Activated CD8-positive, alpha-beta memory T cell treated with anti-CD3 and anti-CD28 coated beads, Interleukin-2, amount 50 U/mL, for 1 hour (primary cell): ENCODE measurements around the gene NKAPL.

ENCODE experiments used
- DNase-seq: peaks from one replicate; pipeline ENCODE4 v3.0.0-alpha.2; 2020; ENCODE audit errors: extremely low read depth

NKAPL gene

DNA sequence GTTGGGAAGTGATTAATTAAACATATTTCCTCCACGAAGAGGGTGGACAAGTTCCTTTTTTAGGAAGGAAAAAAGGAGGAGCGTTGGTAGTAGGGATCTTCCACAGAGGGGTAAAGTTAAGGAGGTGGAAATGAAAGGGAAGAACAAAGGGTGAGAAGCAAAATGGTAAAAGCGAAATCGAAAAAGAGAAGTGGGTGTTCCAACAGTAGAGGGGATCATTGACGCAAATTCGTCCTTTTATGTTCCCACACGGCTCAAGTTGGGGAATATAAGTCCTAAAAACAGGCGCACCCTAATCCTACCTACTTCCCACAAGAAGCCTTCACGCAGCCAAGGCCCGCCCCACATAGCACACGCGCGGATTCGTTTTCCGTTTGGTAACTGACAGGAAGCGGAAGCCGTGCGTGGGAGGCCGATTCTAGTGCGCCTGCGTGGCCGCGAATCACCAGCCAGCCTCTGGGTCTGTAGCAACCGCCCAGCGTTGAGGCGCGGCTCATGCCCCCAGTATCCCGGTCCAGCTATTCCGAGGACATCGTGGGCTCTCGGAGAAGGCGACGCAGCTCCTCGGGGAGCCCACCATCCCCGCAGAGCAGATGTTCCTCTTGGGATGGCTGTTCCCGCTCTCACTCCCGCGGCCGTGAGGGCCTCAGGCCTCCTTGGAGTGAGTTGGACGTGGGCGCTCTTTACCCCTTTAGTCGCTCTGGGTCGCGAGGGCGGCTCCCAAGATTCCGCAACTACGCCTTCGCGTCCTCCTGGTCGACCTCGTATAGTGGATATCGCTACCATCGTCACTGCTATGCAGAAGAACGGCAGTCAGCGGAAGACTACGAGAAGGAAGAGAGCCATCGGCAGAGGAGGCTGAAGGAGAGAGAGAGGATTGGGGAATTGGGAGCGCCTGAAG, at the start of gene NKAPL:
TSS of gene NKAPL (plus strand) at position 421 of the 901 bp plus-strand sequence. CDS start at position 496, 75 bp downstream.
- DNase-seq, result no peak

DNA sequence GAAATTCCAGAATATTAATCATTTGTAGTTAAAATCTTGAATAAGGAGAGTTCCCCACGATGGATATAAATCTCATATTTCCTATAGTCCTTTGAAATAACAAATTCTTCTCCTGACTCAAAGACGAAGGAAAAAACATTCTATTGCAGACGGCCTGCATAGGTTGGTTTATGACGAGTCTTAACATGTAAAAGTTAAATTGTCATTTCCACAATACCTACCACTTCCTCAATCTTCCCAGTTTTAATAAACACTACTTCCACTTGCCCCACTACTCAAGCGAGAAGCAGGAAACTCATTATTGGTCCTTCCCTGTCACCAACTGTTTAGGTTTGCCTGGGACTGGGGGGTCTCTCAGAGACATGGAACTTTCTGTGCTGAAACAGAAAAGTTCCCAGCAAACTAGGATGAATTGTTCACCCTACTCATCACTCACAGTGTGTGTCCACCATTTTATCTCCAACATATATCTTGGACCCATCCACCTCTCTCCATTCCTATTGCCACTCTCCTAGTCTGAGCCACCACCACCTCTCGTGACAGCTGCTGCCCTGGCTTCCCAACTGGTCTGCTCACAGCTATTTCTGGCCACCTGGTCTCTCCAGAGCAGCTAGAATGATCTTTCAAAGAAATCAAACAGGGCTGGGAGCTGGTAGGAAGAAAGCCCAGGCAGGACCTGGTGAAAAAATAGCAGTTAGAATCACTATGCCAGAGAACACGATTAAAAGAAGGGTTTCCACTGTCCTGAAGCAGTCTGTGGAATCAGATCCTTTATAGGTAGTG, 49.2 kb upstream of the NKAPL start:
- no peak for DNase-seq

DNA sequence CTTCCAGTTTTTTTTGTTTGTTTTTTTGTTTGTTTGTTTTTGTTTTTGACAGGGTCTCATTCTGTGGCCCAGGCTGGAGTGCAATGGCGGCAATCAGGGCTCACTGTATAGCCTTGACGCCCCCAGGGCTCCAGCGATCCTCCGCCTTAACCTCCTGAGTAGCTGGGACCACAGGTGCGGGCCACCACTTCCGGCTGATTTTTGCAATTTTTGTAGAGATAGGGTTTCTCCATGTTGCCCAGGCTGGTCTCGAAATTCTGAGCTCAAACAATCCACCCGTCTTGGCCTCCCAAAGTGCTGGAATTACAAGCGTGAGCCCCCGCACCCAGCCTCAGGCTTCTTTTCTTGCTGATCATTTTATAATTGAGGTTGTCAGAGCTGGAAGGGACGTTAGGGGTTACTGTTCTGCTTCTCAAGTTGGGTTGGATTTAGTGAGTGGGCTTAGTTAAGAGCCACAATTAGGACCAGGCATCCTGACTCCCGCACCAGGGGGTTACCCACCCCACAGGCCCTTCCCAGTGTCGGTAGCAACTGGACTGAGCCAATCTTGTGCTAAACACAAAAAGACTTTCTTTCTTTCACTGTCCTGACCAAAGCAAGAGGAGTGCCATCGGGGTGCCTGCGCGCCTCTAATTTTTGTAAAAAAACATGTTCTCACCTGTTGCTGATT, 47.1 kb upstream of the NKAPL start:
- DNase-seq, result no peak

DNA sequence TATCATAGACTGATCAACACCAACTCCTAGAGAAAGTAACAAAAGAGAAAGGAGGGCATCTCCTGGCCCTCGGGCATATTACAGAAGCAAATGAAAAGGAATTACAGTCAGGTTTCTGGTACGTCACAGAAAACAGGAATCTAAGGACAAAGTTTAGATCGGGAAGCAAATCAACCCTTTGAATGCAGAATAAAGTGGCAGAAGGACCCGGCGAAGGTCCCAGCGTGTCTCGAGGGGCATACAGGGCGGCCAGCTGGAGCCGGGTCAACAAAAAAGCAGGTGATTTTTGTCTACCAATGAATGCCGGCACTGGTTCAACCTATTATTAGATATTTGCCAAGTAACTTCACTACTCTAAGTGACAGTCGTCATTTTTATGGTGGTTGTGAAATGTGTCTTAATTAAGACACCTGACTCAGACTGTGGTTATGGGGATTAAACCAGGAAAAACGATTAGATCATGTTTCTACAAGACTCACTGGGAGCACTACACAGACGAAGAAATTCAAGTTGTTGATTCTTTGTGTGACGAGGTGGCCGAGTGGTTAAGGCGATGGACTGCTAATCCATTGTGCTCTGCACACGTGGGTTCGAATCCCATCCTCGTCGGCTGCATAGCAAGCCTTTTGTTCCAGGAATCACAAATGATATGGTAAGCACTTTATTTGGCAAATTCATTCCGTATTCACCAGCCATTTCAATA, 46.4 kb upstream of the NKAPL start:
- no peak for DNase-seq

DNA sequence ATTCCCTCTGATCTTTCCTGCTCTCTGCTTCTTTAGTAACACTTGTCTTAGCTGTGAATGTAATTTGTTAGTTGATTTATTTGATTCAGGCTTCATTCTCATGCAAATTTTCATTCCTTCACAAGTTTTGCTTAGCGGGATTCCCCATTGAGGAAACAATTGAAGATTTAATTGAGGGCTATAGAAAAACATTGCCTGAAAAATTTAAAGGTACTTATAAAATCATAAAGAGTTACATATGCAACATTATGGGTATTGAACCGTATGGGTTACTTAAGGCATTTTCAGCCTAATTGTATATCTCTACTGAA, 45.9 kb upstream of the NKAPL start:
- no peak for DNase-seq

DNA sequence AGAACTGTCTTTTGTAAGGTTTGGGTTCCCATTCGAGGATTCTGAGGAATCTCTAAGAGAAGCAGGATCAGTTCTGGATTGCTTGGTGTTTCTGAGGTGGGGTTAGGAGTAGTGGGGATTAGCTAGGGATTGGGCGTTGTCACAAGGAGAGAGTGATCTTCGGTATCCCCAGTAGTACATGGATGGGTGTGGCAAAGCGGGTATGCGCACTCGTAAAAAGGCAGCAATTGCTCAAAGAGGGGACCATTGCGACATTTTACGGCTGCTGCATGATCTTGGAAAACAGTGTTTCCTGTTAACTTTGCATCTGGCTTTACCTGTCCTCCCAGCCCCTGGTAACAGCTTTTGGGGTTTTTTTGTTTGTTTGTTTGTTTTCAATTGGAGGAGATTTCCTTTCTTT, 43.7 kb upstream of the NKAPL start:
- no peak for DNase-seq

DNA sequence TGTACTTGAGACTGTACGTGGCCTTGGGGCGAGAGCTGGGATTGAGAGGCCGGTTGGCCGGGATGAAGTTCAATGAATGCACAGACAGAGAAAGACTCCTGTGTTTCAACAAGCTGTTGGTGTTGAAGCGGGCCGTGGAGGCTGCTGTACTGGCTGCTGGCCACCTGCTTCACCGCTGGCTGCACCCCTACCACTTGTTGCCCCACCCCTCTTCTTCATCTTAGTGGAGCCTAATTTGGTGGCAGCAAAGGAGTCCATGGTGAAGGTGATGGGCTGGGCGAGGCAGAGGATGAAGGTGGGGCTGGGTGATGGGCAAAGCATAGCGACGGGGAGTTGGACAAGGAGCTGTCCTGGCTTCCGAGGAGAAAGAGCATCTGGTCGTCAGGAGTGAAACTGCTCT, 41.2 kb upstream of the NKAPL start:
- DNase-seq, result no peak

DNA sequence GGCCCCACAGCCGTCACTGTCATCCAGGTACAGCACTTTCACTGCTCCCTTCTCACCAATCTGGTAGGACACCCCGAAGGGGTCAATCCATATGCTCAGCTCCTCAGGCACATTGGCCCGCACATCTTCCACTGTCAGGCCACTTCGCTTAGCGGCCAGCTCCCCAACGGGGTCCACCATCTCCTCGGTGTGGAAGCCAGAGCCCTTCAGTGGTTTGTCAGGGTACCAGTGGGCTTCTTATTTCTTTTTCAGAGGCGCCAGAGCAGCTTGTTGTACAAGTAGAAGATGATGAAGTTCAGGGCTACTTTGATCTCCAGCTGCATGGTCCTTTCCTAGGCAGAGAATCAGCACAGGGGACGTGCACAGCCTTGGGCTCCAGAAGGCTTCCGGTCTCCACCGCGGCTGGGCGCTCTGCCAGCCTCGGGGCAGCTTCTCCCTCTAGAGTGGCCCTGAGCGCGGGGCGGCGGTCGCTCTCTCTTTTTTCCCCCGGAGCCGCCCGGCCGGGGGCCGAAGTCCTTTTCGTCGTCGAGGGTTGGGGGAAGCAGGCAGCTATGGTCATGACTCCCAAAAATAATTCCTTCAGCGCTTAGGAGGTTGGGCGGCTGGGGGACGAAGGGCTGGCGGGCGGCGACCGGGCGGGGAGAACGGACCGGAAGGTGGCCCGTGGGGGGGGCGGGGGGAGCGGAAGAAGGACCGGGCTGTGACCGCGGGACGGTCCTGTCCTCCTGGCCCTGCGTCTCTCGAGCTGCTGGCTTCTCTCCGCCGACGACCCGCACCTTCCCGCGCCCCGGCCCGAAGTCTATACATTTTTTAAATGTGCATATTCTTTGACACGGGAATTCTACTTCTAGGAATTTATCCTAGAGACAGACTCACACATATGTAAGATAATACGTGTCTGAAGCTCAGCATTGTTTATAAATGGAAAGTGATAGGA, 40.5 kb upstream of the NKAPL start:
- no peak for DNase-seq

DNA sequence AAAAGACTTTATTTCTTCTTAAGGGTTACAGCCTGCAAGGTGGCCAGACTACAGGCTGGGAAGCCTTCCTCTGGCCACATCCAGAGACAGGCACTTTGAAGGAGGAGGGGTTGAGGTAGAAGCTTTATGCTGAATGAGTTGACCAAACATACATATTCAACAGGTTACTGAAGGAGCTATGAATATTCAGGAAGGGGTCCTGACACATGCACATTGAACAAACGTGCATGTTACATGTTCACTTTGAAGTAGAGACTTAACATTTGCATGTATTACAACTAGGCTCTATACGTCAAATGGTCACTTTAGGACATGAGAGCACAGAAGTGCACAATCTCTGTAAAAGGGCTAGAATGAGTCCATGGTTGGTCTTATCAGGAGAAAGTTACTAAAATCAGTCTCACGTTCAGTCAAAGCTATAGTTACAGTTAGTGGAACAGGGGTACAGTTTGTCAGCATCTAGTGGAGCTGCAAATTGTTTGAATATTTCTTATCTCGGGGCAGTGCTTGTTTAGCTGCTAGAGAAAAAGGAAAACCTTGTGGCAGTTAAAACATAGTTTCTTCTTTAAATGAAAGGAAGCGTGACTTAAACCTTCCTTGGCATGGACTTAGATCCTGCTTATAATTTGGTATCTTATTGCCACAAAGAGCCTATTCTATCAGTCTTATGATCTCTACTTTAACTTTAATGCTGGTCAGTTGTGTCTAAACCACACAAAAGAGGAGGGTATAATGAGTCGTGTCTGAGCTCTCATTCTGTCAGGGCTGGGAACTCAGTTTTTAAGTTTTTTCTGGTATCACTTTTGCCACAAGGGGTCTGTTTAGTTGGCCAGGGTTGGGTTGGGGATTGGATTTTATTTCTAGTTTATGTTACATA, 38.6 kb upstream of the NKAPL start:
- no peak for DNase-seq

DNA sequence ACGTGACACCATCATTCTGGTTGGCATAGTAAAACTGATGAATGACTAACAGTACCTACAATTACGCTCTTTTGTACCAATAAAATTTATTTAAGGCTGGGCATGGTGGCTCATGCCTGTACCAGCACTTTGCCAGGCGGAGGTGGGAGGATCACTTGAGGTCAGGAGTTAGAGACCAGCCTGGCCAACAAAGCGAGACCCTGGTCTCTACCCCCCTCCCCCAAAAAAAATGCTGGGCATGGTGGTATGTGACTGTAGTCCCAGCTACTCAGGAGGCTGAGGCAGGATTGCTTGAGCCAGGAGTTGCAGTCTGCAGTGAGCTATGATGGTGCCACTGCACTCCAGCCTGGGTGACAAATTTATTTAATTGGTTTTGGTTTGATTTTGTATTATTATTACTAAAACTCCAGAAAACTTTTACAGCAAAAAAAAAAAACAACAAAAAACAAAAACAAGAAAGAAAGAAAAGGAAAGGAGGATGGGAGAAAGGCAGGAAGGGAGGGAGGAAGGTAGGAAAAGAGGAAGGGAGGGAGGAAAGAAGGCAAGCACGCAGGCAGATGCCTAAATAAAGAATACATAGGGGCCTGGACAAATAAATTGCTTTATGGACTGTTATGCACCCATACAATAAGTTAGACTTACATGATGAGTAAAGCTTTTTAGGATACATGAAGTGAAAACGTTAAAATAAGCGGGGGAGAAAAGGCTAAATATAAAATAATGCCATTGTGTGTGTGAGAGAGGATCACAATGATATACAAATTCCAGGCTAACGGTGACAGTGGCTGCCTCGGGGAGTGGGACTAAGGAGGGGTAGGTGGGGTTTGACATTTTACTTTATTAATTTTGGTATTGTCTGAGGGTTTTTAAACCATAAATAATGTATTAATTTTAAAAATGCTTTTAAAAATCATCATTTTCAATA, 34.7 kb upstream of the NKAPL start:
- no peak for DNase-seq

DNA sequence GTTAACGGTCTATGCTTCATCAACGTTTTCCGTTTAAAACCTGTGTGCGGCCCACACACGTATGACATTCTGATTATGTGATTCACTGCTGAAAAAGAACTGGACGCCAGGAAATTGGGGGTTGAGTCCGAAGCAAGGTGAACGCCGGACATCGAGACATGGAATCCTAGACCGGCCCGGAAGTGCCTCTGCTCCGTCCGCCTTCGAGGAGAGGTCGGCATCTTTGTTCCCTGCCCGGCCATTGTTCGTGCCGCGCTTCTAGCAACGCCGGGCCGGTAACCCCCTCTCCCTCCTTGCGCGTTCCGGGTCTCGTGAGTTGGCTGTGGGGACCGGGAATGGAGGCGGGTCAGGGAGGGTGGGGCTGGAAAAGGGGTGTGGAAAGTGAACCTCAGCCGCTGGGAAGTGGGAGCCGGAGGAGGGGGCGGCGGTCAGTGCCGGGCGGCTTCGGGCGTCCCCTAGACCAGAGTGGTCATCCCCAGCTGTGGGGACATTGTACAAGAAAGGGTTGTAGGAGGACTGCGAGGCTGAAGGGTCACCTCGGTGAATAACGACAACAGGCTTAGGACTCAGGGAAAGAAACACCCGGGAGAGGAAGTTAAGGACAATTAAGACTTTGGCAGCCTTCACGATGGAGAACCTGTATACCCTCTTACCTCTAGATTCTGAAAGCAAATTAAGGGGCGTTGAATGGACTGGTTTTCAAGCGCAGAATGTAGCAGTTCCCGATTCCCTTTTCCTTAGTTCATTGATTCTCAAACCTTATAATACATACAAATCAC, 33.9 kb upstream of the NKAPL start, which contains the start of gene ZSCAN9:
TSS of gene ZSCAN9 (plus strand) at position 220 of the 779 bp plus-strand sequence. CDS start 1,810 bp downstream, outside the sequence.
- no peak for DNase-seq

DNA sequence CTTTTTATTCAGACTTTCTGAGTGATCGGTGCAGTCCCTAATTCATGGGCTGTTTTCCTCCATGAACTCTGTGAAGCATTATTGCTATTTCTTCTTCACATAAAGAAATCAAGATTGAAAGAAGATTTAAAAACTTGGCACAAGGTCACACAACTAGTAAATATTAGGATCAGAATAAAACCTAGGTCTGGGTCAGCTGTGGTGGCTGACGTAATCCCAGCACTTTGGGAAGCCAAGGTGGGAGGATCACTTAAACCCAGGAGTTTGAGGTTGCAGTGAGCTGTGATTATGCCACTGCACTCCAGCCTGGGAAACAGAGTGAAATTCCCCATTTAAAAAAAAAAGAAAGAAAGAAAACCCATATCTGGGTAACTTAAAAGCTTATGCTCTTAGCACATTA, 32.6 kb upstream of the NKAPL start:
- DNase-seq, result no peak

DNA sequence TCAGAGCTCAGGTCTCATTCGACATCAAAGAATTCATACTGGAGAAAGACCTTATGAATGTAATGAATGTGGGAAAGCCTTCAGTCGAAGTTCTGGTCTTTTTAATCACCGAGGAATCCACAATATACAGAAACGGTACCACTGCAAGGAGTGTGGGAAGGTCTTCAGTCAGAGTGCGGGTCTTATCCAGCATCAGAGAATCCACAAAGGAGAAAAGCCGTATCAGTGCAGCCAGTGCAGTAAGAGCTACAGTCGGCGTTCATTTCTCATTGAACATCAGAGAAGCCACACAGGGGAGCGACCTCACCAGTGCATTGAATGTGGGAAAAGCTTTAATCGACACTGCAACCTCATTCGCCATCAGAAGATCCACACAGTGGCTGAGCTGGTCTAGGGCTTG, 26.3 kb upstream of the NKAPL start:
- no peak for DNase-seq

DNA sequence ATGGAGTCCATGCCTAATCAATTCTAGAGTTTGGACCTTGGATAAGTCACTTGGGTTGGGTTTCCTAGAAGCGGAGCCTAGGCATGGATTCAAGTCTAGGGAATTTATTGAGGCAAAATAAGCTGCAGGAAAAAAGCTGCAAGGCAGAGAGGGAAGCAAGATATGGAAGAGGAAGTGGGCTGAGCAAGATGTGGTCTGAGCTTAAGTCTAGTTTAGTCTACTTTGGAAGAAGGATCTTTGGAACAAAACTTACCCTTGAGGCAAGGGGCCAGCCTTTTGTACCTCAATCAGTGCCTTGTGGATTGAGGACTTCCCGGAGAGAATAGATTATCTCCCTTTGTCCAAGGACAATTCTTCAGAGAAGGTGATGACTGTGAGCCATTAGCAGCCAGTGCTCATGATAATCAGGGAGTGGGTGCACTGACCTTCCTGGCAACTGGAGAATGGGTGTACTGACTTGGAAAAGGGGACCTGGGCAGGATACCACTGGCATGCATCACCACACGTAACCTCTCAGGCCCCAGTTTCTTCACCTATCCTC, 23.1 kb upstream of the NKAPL start:
- DNase-seq, result no peak

DNA sequence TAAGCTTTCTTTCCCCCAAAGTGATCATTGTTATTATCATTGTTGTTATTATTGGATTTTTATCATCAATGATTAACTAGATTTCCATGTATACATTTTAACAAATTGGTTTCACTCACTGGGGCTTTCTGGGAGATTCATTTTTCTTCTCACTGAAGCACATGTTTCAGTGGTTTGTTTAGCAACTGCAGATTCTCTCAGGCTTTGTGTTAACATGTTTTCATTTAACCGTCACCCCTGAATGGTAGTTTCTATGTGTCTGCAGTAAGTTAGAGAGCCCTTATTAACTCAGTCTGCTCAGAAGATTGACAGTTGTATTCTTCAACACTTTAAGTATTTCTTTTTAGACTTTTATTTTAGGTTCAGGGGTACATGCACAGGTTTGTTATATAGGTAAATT, 19.5 kb upstream of the NKAPL start:
- no peak for DNase-seq

DNA sequence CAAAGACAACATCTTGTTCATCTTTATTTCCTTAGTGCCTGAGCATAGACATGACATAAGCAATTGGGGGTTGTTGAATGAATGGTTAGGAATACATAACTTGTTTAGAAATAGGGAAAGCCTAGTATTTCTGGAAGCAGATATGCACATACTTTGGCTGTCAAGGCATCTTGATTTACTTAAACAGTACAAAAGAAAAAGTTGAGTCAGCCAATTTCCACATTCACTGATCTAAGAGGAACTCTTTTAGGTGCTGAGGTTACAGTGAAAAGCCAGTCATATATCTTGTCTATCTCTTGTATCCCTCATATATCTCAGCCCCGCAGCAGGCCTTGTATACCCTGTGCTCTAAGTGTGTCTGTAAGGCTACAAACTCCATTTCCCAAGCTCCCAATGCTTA, 18.6 kb upstream of the NKAPL start:
- DNase-seq, result no peak

DNA sequence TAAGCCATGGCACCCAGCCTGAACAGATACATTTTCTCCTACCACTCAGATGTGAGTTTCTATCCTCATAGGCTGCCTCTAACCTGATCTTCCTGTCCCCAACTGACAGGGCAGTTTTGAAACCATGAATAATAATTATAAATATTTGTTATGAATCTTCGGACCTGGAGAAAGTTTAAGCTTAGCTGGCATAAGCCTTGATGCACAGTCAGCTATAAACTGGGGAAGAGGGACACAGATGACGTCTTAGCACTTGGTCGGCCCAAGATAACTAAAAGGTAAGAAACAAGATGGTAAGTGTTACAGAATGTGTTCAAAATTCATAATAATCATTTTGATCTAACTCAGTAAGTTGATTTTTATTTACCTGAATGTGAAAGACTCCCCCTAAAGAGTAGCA, 15.2 kb upstream of the NKAPL start:
- no peak for DNase-seq
